Liver (tissue), 9 donors: ENCODE results near the gene LPA. TPM values are rescaled to one million over a fixed set of nuclear protein-coding genes. Genes with fewer than 3 reads are reported as not detected.
"Not testable (repeated sequence)": the region's sequence is repeated elsewhere in the genome, so short reads cannot be mapped to it uniquely, and the experiment has no call there.

Experiments
- DNase-seq: peaks from one replicate; pipeline ENCODE4 v3.0.0-alpha.2; 2017; ENCODE audit warnings: low spot score
- H3K27ac ChIP-seq, 2 donors: one replicate each; pipeline ENCODE4 v1.7.0; 2013; ENCODE audit warnings: inconsistent platforms in 2 of 2, low read length in 2 of 2, control low read depth in 1 of 2, low read depth in 1 of 2, mild to moderate bottlenecking in 1 of 2
- H3K27me3 ChIP-seq, 4 donors: one replicate each; pipeline versions ENCODE4 v1.6.1 to v1.7.0; 2013; ENCODE audit warnings: low read length in 3 of 4, inconsistent platforms in 1 of 4, mild to moderate bottlenecking in 1 of 4, moderate library complexity in 1 of 4; ENCODE audit not compliant: control insufficient read depth in 4 of 4, insufficient read depth in 4 of 4
- H3K36me3 ChIP-seq, 4 donors: one replicate each; pipeline versions ENCODE4 v1.6.1 to v1.7.0; 2013; ENCODE audit warnings: low read length in 3 of 4, mild to moderate bottlenecking in 3 of 4, low read depth in 1 of 4, moderate library complexity in 1 of 4; ENCODE audit not compliant: control insufficient read depth in 4 of 4, insufficient read depth in 3 of 4
- H3K4me1 ChIP-seq, 4 donors: one replicate each; pipeline versions ENCODE4 v1.6.1 to v1.7.0; 2013; ENCODE audit warnings: low read length in 3 of 4, mild to moderate bottlenecking in 3 of 4, moderate library complexity in 1 of 4; ENCODE audit not compliant: control insufficient read depth in 4 of 4, insufficient read depth in 4 of 4
- H3K4me3 ChIP-seq, 3 donors: one replicate each; pipeline versions ENCODE4 v1.6.1 to v1.7.0; 2013; ENCODE audit warnings: low read length in 3 of 3, control low read depth in 1 of 3, low read depth in 1 of 3, mild to moderate bottlenecking in 1 of 3
- H3K9ac ChIP-seq, 2 donors: one replicate each; pipeline ENCODE4 v1.7.0; 2013; ENCODE audit warnings: low read length in 2 of 2, mild to moderate bottlenecking in 2 of 2, moderate library complexity in 2 of 2, control low read depth in 1 of 2, low read depth in 1 of 2
- H3K9me3 ChIP-seq, 4 donors: one replicate each; pipeline versions ENCODE4 v1.6.1 to v1.7.0; 2013; ENCODE audit warnings: low read length in 3 of 4; ENCODE audit not compliant: control insufficient read depth in 4 of 4
- GABPA ChIP-seq, 2 donors: IDR thresholded peaks in 1 of 2; conservative IDR thresholded peaks in 1 of 2; 2 replicates each; pipeline ENCODE4 v1.6.1; 2016; ENCODE audit warnings: antibody characterized with exemption in 2 of 2, mild to moderate bottlenecking in 1 of 2, moderate library complexity in 1 of 2
- HNF4G ChIP-seq: IDR thresholded peaks from 2 replicates; pipeline ENCODE4 v1.6.1; 2016; ENCODE audit warnings: antibody characterized with exemption
- JUND ChIP-seq, 2 donors: IDR thresholded peaks; 2 replicates each; pipeline ENCODE4 v1.6.1; 2016; ENCODE audit warnings: antibody characterized with exemption in 2 of 2
- RXRA ChIP-seq, 2 donors: IDR thresholded peaks; 2 replicates each; pipeline ENCODE4 v1.6.1; 2017 to 2018; ENCODE audit warnings: antibody characterized with exemption in 2 of 2, mild to moderate bottlenecking in 1 of 2
- TAF1 ChIP-seq: conservative IDR thresholded peaks from 2 replicates; pipeline ENCODE4 v1.6.1; 2016; ENCODE audit warnings: antibody characterized with exemption, mild to moderate bottlenecking
- YY1 ChIP-seq: IDR thresholded peaks from 2 replicates; pipeline ENCODE4 v1.6.1; 2016; ENCODE audit warnings: antibody characterized with exemption, mild to moderate bottlenecking
- WGBS: extraction: QIAGEN DNeasy Blood & Tissue Kit; methylation state at CpG from one replicate; pipeline ENCODE4 v1.1.7; 2013; 5-methylcytosine and 5-hydroxymethylcytosine counted together
- polyA plus RNA-seq, 2 donors: library from polyadenylated mRNA; stranded (reverse) in 1 of 2; unstranded in 1 of 2; fragments of 200-250 nt in 1 of 2; fragments of >200 nt in 1 of 2; fragmentation: Nextera tagmentation in 1 of 2; extraction: Ambion mirVana in 1 of 2; gene quantifications; one replicate each; pipeline versions ENCODE4 v1.2.1 to v1.2.3, GENCODE V29; 2013 to 2015
- total RNA-seq, 2 donors: library from RNA; depleted of rRNA; stranded (reverse); fragments of >200 nt; gene quantifications; one replicate each; pipeline ENCODE4 v1.2.3, GENCODE V29; 2014
- TF ChIP-seq, protein P1 (sequence below): fragments of 150-350 bp; IDR thresholded peaks from 2 replicates; pipeline ENCODE4 v1.5.1; 2017; ENCODE audit warnings: improper control_type of control experiment, low read depth, low read length; ENCODE audit not compliant: missing input control
- TF ChIP-seq, protein P2 (sequence below): IDR thresholded peaks from 2 replicates; pipeline ENCODE4 v1.6.1; 2016; ENCODE audit warnings: antibody characterized with exemption
- TF ChIP-seq, protein P3 (sequence below): IDR thresholded peaks from 2 replicates; pipeline ENCODE4 v1.6.1; 2016; ENCODE audit warnings: antibody characterized with exemption
- donor health status: healthy.
- donor health status: healthy.
- donor health status: healthy.
- donor health status: healthy.
- donor health status: healthy.

Gene LPA
- total and polyA plus RNA-seq, 4 donors, result 7.9 to 62.8 (median 23.9) TPM

- Histone ChIP-seq H3K4me3 (no peak overlapping the region), H3K9me3 (no peaks in the 10 kb centered on the region), H3K4me1 (no peaks in the 10 kb centered on the region), H3K27ac (no peak overlapping the region), H3K27me3 (no peaks in the 10 kb centered on the region), H3K9ac (no peak overlapping the region), H3K36me3 (peaks cover 0 to 61% (median 51%) of the 10 kb centered on the region in 4 donors)
- no peak for DNase-seq
- TF ChIP-seq, protein P1, sequence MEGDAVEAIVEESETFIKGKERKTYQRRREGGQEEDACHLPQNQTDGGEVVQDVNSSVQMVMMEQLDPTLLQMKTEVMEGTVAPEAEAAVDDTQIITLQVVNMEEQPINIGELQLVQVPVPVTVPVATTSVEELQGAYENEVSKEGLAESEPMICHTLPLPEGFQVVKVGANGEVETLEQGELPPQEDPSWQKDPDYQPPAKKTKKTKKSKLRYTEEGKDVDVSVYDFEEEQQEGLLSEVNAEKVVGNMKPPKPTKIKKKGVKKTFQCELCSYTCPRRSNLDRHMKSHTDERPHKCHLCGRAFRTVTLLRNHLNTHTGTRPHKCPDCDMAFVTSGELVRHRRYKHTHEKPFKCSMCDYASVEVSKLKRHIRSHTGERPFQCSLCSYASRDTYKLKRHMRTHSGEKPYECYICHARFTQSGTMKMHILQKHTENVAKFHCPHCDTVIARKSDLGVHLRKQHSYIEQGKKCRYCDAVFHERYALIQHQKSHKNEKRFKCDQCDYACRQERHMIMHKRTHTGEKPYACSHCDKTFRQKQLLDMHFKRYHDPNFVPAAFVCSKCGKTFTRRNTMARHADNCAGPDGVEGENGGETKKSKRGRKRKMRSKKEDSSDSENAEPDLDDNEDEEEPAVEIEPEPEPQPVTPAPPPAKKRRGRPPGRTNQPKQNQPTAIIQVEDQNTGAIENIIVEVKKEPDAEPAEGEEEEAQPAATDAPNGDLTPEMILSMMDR, result no peak
- TF ChIP-seq YY1 (no peak), RXRA (IDR thresholded peaks at IDR 0.05) (no peak), GABPA (IDR thresholded peaks at IDR 0.05 in 1 of 2, conservative IDR thresholded peaks at IDR 0.05 in 1 of 2) (no peak), TAF1 (no peak)
- TF ChIP-seq, protein P2, sequence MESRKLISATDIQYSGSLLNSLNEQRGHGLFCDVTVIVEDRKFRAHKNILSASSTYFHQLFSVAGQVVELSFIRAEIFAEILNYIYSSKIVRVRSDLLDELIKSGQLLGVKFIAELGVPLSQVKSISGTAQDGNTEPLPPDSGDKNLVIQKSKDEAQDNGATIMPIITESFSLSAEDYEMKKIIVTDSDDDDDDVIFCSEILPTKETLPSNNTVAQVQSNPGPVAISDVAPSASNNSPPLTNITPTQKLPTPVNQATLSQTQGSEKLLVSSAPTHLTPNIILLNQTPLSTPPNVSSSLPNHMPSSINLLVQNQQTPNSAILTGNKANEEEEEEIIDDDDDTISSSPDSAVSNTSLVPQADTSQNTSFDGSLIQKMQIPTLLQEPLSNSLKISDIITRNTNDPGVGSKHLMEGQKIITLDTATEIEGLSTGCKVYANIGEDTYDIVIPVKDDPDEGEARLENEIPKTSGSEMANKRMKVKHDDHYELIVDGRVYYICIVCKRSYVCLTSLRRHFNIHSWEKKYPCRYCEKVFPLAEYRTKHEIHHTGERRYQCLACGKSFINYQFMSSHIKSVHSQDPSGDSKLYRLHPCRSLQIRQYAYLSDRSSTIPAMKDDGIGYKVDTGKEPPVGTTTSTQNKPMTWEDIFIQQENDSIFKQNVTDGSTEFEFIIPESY, result no peak
Observed at GRCh38 chr6:160583794-160584193, 80.3 kb downstream of the LPA start.

DNA sequence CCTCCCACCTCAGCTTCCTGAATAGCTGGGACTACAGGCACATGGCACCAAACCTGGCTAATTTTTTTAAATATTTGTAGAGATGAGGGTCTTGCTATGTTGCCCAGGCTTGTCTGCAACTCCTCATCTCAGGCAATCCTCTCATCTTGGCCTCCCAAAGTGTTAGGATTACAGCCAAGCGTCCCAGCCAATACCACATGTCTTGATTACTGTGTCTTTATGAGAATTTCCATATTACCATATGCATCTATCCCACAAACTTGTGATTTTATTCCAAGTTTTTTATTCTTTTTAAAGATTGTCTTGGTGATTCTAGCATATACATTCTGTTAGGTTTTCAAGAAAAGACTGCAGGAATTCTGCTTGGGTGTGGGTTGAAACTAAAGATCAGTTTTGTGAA, 82.7 kb downstream of the LPA start:
- Histone ChIP-seq H3K36me3 (peaks cover 2 to 62% (median 50%) of the 10 kb centered on the region in 4 donors), H3K4me3 (no peak overlapping the region), H3K9ac (no peak overlapping the region), H3K27me3 (no peaks in the 10 kb centered on the region), H3K27ac (no peak overlapping the region), H3K4me1 (no peaks in the 10 kb centered on the region), H3K9me3 (no peaks in the 10 kb centered on the region)
- DNase-seq, result no peak
- TF ChIP-seq RXRA (IDR thresholded peaks at IDR 0.05), result no peak
- no peak for TF ChIP-seq HNF4G
- no peak for TF ChIP-seq TAF1
- TF ChIP-seq, protein P3, sequence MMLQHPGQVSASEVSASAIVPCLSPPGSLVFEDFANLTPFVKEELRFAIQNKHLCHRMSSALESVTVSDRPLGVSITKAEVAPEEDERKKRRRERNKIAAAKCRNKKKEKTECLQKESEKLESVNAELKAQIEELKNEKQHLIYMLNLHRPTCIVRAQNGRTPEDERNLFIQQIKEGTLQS, result no peak
- TF ChIP-seq, protein P2, result no peak
- TF ChIP-seq JUND (IDR thresholded peaks at IDR 0.05), result no peak
- no peak for TF ChIP-seq YY1
- WGBS, result 84% methylated on average over 1 of the region's 1 CpG

- WGBS, result 88% methylated on average over 5 of the region's 5 CpGs
Observed at GRCh38 chr6:160578515-160578914, 85.6 kb downstream of the LPA start.

More at GRCh38 chr6:160578515-160578914, 85.6 kb downstream of the LPA start:
- not testable (repeated sequence) for H3K4me1 ChIP-seq, H3K4me3 ChIP-seq, H3K9ac ChIP-seq, H3K9me3 ChIP-seq, DNase-seq, H3K27me3 ChIP-seq, H3K27ac ChIP-seq
- H3K36me3 ChIP-seq, result peaks cover 2 to 54% (median 46%) of the 10 kb centered on the region in 4 donors
